Measurements from ENCODE around the gene TP73. TPM values are rescaled to one million over a fixed set of nuclear protein-coding genes. Genes with fewer than 3 reads are reported as not detected.
A peak's percentile ranks its signal among the peaks of the same experiment; 100 is the strongest.

TP73 gene
- total RNA-seq, 1 donor from 2014 or later: not detected

- peaks cover 6% of the 10 kb centered on the region for H3K27me3 Mint-ChIP-seq (ENCODE audit: unreplicated experiment)
- no peak for DNase-seq (ENCODE audit: low spot score)
- no peaks in the 10 kb centered on the region for H3K36me3 Mint-ChIP-seq (ENCODE audit: low read depth, unreplicated experiment)
- TF ChIP-seq CTCF (IDR thresholded peaks at IDR 0.05; ENCODE audit: unreplicated experiment): no peak
- H3K4me1 Mint-ChIP-seq (ENCODE audit: unreplicated experiment): no peaks in the 10 kb centered on the region
- no peak overlapping the region for H3K4me3 Mint-ChIP-seq (ENCODE audit: unreplicated experiment)
- no peak overlapping the region for H3K27ac Mint-ChIP-seq (ENCODE audit: unreplicated experiment)
- H3K9me3 Mint-ChIP-seq (ENCODE audit: unreplicated experiment): no peaks in the 10 kb centered on the region
Observed at GRCh38 chr1:3768811-3769390, 116.6 kb downstream of the TP73 start.

- no peaks in the 10 kb centered on the region for H3K36me3 Mint-ChIP-seq (ENCODE audit: low read depth, unreplicated experiment)
- no peaks in the 10 kb centered on the region for H3K4me1 Mint-ChIP-seq (ENCODE audit: unreplicated experiment)
- TF ChIP-seq CTCF (IDR thresholded peaks at IDR 0.05; ENCODE audit: unreplicated experiment): no peak
- DNase-seq (ENCODE audit: low spot score): no peak
- H3K4me3 Mint-ChIP-seq (ENCODE audit: unreplicated experiment): no peak overlapping the region
- no peak overlapping the region for H3K27ac Mint-ChIP-seq (ENCODE audit: unreplicated experiment)
- no peaks in the 10 kb centered on the region for H3K9me3 Mint-ChIP-seq (ENCODE audit: unreplicated experiment)
- no peaks in the 10 kb centered on the region for H3K27me3 Mint-ChIP-seq (ENCODE audit: unreplicated experiment)
Observed at GRCh38 chr1:3770047-3770765, 117.9 kb downstream of the TP73 start.

- no peak for DNase-seq (ENCODE audit: low spot score)
- Mint-ChIP-seq H3K27me3 (ENCODE audit: unreplicated experiment) (peaks cover 1% of the 10 kb centered on the region), H3K4me1 (ENCODE audit: unreplicated experiment) (no peaks in the 10 kb centered on the region), H3K27ac (ENCODE audit: unreplicated experiment) (no peak overlapping the region), H3K36me3 (ENCODE audit: low read depth, unreplicated experiment) (no peaks in the 10 kb centered on the region), H3K9me3 (ENCODE audit: unreplicated experiment) (no peaks in the 10 kb centered on the region), H3K4me3 (ENCODE audit: unreplicated experiment) (no peak overlapping the region)
- no peak for TF ChIP-seq CTCF (IDR thresholded peaks at IDR 0.05; ENCODE audit: unreplicated experiment)
Observed at GRCh38 chr1:3771108-3772026, 119.1 kb downstream of the TP73 start.

GRCh38 chr1:3772027-3772714, 119.9 kb downstream of the TP73 start:
- no peak overlapping the region for H3K27ac Mint-ChIP-seq (ENCODE audit: unreplicated experiment)
- peak; percentile 88 for DNase-seq (ENCODE audit: low spot score)
- no peak overlapping the region for H3K4me3 Mint-ChIP-seq (ENCODE audit: unreplicated experiment)
- no peaks in the 10 kb centered on the region for H3K9me3 Mint-ChIP-seq (ENCODE audit: unreplicated experiment)
- no peak for TF ChIP-seq CTCF (IDR thresholded peaks at IDR 0.05; ENCODE audit: unreplicated experiment)
- H3K27me3 Mint-ChIP-seq (ENCODE audit: unreplicated experiment): peaks cover 3% of the 10 kb centered on the region
- H3K36me3 Mint-ChIP-seq (ENCODE audit: low read depth, unreplicated experiment): no peaks in the 10 kb centered on the region
- H3K4me1 Mint-ChIP-seq (ENCODE audit: unreplicated experiment): no peaks in the 10 kb centered on the region

All from endothelial cell (in vitro differentiated cells).